Colon (tissue), 2 donors: ENCODE data around the gene FCHO1.

Experiments used
- FAIRE-seq: peaks from 2 replicates; lab custom pipeline; 2012; peaks lifted over from hg19 to GRCh38; lab: Jason Lieb, UNC
- donor health status: control.
- donor health status: control.

FCHO1 gene

GRCh38 chr19:17831419-17831888, 80.2 kb downstream of the FCHO1 start:
- no peak for FAIRE-seq

DNA sequence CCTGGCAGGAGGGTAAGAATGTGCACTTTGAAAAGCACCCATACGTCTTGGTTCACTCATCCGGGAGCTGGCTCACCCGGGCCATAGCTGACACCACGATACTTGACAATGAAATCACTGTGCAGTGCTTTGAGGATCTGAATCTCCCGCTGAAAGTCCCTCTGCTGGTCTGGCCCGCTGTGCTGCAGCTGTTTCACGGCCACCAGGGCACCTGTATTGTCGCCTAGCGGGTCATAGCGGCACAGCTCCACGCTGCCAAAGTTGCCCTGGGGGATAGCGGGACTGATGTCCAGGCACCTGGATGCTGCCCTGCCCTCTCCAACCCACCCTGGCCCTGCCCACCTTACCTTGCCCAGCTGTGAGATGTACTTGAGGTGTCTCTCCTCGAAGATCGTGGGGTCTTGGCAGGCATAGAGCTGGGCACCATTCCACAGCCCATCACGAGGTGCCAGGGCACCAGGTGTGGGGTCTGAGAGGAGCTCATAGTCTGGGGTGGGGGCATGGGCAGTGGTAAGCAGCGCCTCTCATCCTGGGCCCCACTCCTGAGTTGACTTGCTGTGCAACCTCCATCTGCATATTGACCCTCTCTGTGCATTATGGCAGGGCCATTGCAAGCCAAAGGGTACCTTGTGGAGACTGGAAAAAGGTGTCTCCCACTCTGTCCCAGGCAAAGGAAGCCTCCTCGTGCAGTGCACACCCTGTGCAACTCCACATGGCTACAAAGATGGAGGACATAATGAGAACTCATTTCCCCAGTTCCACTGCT, 81.3 kb downstream of the FCHO1 start:
- no peak for FAIRE-seq

DNA sequence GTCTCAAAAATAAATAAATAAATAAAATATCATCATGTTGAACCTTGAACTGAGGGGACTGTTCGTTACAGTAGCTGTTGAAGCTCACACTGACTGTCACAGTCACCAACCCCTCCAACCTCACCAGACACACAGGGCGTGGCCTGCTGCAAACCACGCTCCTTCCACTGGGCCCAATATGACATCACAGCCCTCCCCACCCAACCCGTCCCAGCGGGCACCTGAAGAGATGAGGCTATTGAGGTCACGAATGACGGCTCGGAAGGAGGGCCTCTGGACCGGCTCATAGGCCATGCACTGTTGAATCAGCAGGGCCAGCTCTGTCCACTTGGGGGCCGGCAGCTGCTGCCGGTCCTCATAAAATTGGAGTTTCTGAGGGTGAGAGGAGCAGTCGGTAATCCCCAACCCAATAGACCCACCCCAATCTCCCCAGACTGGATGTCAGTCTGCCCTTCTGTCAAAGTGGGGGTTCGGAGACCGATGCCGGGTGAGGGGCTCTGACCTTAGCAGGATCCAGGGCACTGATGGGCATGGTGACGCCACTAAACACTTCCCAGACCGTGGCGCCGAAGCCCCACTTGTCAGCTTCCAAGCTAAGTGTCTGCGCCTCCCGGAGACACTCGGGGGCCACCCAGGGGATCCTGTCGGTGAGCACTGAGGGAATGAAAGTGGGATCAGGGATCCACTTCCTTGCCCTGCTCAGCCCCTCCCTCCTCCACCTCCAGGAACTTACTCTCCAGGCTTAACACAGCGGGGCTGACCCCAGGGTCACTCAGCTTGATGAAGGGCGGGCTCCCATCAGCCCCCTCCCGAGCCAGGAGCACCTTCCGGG, 83.3 kb downstream of the FCHO1 start:
- no peak for FAIRE-seq

- no peak for FAIRE-seq
Observed at GRCh38 chr19:17835182-17836006, 84.1 kb downstream of the FCHO1 start.

GRCh38 chr19:17836530-17836929, 85.3 kb downstream of the FCHO1 start:
- no peak for FAIRE-seq

- FAIRE-seq = no peak
Observed at GRCh38 chr19:17837972-17838371, 86.7 kb downstream of the FCHO1 start.
